ENCODE measurements around the gene IL11. TPM values are rescaled to one million over a fixed set of nuclear protein-coding genes. Genes with fewer than 3 reads are reported as not detected.

IL11 gene
- total RNA-seq, 1 donor from 2014 or later: 183 TPM

DNA sequence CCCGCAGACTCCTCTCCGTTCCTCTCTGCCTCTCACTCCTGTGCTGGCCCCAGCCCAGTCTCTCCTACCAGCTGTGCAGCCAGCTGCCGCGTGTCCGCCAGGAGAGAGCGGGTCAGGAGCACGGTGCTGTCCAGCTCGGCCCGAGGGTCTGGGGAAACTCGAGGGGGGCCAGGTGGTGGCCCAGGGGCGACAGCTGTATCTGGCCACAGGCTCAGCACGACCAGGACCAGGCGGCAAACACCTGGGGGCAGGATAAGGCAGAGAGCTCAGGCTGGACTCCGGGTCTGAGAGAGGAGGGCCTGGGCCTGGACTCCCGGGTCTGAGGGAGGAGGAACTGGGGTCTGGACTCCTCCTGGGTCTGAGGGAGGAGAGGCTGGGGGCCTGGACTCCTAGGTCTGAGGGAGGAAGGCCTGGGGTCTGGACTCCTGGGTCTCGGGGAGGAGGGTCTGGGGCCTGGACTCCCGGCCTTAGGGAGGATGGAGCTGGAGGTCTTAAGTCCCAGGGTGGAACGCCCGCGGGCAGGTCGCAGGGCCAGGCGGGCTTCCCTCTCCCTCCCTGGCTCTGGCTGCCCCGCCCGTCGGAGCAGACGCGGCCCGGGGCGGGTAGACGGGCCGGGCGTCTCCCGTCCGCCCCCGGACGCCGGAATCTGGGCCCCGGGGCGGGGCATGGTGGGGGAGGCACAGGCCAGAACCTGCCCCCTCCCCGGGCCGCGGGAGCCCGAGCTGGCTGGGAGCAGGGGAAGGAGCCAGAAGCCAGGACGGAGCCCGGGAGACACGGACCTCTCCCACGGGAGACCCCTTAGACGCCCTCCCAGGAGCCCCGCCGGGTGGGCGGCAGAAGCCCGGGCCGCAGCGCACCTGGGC lies 1.3 kb downstream of the IL11 start:
- Histone ChIP-seq H4K20me1 (ENCODE audit: insufficient read depth, low read length) (peaks cover 34% of the 10 kb centered on the region), H3K4me2 (ENCODE audit: low read length) (peak overlapping the region; percentile 97), H3K4me1 (ENCODE audit: insufficient read depth, low read length) (peaks cover 38% of the 10 kb centered on the region), H3K9ac (ENCODE audit: low read length) (peak overlapping the region; percentile 88), H3K36me3 (ENCODE audit: insufficient read depth, low read length) (peaks cover 14% of the 10 kb centered on the region), H3K27me3 (ENCODE audit: insufficient read depth, low read length) (no peaks in the 10 kb centered on the region), H3K4me3 (ENCODE audit: insufficient read depth, low read depth, low read length) (peak overlapping the region; percentile 72), H3K27ac (ENCODE audit: low read depth, low read length) (peak overlapping the region; percentile 70), H3K9me3 (ENCODE audit: insufficient read depth, low read depth, low read length) (no peaks in the 10 kb centered on the region), H3K79me2 (ENCODE audit: insufficient read depth, low read length) (peaks cover 31% of the 10 kb centered on the region), H2AFZ (ENCODE audit: low read depth, low read length) (peak overlapping the region; percentile 50)
- peak overlapping the region; percentile 83 for H3K4me3 Mint-ChIP-seq (ENCODE audit: unreplicated experiment)
- no peak for FAIRE-seq
- no peaks in the 10 kb centered on the region for H3K27me3 Mint-ChIP-seq (ENCODE audit: low read depth, unreplicated experiment)
- TF ChIP-seq, protein P1, sequence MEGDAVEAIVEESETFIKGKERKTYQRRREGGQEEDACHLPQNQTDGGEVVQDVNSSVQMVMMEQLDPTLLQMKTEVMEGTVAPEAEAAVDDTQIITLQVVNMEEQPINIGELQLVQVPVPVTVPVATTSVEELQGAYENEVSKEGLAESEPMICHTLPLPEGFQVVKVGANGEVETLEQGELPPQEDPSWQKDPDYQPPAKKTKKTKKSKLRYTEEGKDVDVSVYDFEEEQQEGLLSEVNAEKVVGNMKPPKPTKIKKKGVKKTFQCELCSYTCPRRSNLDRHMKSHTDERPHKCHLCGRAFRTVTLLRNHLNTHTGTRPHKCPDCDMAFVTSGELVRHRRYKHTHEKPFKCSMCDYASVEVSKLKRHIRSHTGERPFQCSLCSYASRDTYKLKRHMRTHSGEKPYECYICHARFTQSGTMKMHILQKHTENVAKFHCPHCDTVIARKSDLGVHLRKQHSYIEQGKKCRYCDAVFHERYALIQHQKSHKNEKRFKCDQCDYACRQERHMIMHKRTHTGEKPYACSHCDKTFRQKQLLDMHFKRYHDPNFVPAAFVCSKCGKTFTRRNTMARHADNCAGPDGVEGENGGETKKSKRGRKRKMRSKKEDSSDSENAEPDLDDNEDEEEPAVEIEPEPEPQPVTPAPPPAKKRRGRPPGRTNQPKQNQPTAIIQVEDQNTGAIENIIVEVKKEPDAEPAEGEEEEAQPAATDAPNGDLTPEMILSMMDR (IDR thresholded peaks at IDR 0.05; ENCODE audit: insufficient read depth, low read depth, low read length): no peak
- no peak for TF ChIP-seq EZH2 (IDR thresholded peaks at IDR 0.05; ENCODE audit: insufficient read depth, low read length)
- no peaks in the 10 kb centered on the region for H3K9me3 Mint-ChIP-seq (ENCODE audit: unreplicated experiment)
- DNase-seq (ENCODE audit: low read depth): peak; percentile 34
- H3K4me1 Mint-ChIP-seq (ENCODE audit: low read depth, unreplicated experiment): peaks cover 27% of the 10 kb centered on the region
- peaks cover 12% of the 10 kb centered on the region for H3K36me3 Mint-ChIP-seq (ENCODE audit: low read depth, unreplicated experiment)
- peak overlapping the region; percentile 47 for H3K27ac Mint-ChIP-seq (ENCODE audit: unreplicated experiment)

DNA sequence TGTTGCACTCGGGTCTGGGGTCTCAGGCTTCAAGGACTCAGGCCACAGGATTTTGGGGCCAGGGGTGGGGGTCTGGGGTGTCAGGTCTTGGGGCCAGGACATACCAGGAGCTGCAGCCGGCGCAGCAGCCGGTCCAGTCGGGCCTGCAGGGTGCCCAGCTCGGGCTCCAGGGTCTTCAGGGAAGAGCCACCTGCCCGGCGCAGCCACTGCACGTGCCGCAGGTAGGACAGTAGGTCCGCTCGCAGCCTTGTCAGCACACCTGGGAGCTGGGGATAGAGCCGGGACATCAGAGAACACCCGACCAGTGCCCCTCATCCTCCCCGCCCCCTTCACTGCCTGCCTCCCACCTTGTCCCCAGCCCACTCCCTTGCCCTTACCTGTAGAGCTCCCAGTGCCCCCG lies 2.2 kb downstream of the IL11 start:
- Mint-ChIP-seq H3K36me3 (ENCODE audit: low read depth, unreplicated experiment) (peaks cover 12% of the 10 kb centered on the region), H3K27me3 (ENCODE audit: low read depth, unreplicated experiment) (no peaks in the 10 kb centered on the region), H3K27ac (ENCODE audit: unreplicated experiment) (no peak overlapping the region), H3K4me1 (ENCODE audit: low read depth, unreplicated experiment) (peaks cover 25% of the 10 kb centered on the region), H3K4me3 (ENCODE audit: unreplicated experiment) (peak overlapping the region; percentile 83), H3K9me3 (ENCODE audit: unreplicated experiment) (no peaks in the 10 kb centered on the region)
- Histone ChIP-seq H3K79me2 (ENCODE audit: insufficient read depth, low read length) (peaks cover 31% of the 10 kb centered on the region), H3K4me1 (ENCODE audit: insufficient read depth, low read length) (peaks cover 29% of the 10 kb centered on the region), H2AFZ (ENCODE audit: low read depth, low read length) (no peak overlapping the region), H3K4me3 (ENCODE audit: insufficient read depth, low read depth, low read length) (peak overlapping the region; percentile 72), H3K9ac (ENCODE audit: low read length) (peak overlapping the region; percentile 88), H4K20me1 (ENCODE audit: insufficient read depth, low read length) (peaks cover 36% of the 10 kb centered on the region), H3K4me2 (ENCODE audit: low read length) (peak overlapping the region; percentile 97), H3K27ac (ENCODE audit: low read depth, low read length) (no peak overlapping the region), H3K27me3 (ENCODE audit: insufficient read depth, low read length) (no peaks in the 10 kb centered on the region), H3K36me3 (ENCODE audit: insufficient read depth, low read length) (peaks cover 14% of the 10 kb centered on the region), H3K9me3 (ENCODE audit: insufficient read depth, low read depth, low read length) (no peaks in the 10 kb centered on the region)
- FAIRE-seq (no peak), DNase-seq (ENCODE audit: low read depth) (no peak)
- TF ChIP-seq, protein P1 (IDR thresholded peaks at IDR 0.05; ENCODE audit: insufficient read depth, low read depth, low read length): no peak
- TF ChIP-seq EZH2 (IDR thresholded peaks at IDR 0.05; ENCODE audit: insufficient read depth, low read length): no peak

DNA sequence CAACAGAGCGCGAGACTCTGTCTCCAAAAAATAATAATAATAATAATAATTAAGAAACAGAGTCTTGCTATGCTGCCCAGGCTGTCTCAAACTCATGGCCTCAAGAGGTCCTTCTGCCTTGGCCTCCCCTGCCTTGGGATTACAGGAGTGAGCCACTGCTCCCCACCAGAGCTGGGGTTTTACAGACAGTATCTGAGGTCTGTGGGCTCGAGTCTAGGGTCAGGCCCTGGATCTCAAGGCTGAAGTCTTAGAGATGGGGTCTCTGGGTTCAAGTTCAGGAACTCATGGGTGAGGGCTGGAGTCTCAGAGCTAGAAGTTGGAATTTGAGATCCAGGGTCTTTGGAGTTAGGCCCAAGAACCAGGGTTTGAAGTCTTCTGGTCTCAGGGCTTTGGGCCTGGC lies 3.5 kb downstream of the IL11 start:
- Histone ChIP-seq H4K20me1 (ENCODE audit: insufficient read depth, low read length) (peaks cover 36% of the 10 kb centered on the region), H3K27me3 (ENCODE audit: insufficient read depth, low read length) (no peaks in the 10 kb centered on the region), H3K36me3 (ENCODE audit: insufficient read depth, low read length) (peaks cover 14% of the 10 kb centered on the region), H3K9ac (ENCODE audit: low read length) (no peak overlapping the region), H3K4me2 (ENCODE audit: low read length) (no peak overlapping the region), H2AFZ (ENCODE audit: low read depth, low read length) (no peak overlapping the region), H3K9me3 (ENCODE audit: insufficient read depth, low read depth, low read length) (no peaks in the 10 kb centered on the region), H3K4me3 (ENCODE audit: insufficient read depth, low read depth, low read length) (no peak overlapping the region), H3K79me2 (ENCODE audit: insufficient read depth, low read length) (peaks cover 31% of the 10 kb centered on the region), H3K27ac (ENCODE audit: low read depth, low read length) (no peak overlapping the region), H3K4me1 (ENCODE audit: insufficient read depth, low read length) (peaks cover 16% of the 10 kb centered on the region)
- Mint-ChIP-seq H3K27ac (ENCODE audit: unreplicated experiment) (peak overlapping the region; percentile 74), H3K36me3 (ENCODE audit: low read depth, unreplicated experiment) (peaks cover 12% of the 10 kb centered on the region), H3K9me3 (ENCODE audit: unreplicated experiment) (no peaks in the 10 kb centered on the region), H3K4me1 (ENCODE audit: low read depth, unreplicated experiment) (peaks cover 21% of the 10 kb centered on the region), H3K4me3 (ENCODE audit: unreplicated experiment) (peak overlapping the region; percentile 58), H3K27me3 (ENCODE audit: low read depth, unreplicated experiment) (no peaks in the 10 kb centered on the region)
- no peak for FAIRE-seq
- TF ChIP-seq, protein P1 (IDR thresholded peaks at IDR 0.05; ENCODE audit: insufficient read depth, low read depth, low read length): no peak
- no peak for TF ChIP-seq EZH2 (IDR thresholded peaks at IDR 0.05; ENCODE audit: insufficient read depth, low read length)
- DNase-seq (ENCODE audit: low read depth): no peak
